Glutamatergic neuron (in vitro differentiated cells): ENCODE data around the gene TNFRSF14. TPM values are rescaled to one million over a fixed set of nuclear protein-coding genes. Genes with fewer than 3 reads are reported as not detected.

Experiments
- DNase-seq: peaks from one replicate; pipeline ENCODE4 v3.0.0; 2022
- H3K27ac Mint-ChIP-seq: one replicate; pipeline ENCODE4 v1.8.0; 2020; ENCODE audit warnings: mild to moderate bottlenecking, mixed read lengths, inconsistent platforms; ENCODE audit not compliant: unreplicated experiment
- H3K27me3 Mint-ChIP-seq: one replicate; pipeline ENCODE4 v1.8.0; 2020; ENCODE audit warnings: mild to moderate bottlenecking, moderate library complexity, mixed read lengths, inconsistent platforms; ENCODE audit not compliant: unreplicated experiment
- H3K36me3 Mint-ChIP-seq: one replicate; pipeline ENCODE4 v1.8.0; 2020; ENCODE audit warnings: mild to moderate bottlenecking, mixed read lengths, inconsistent platforms; ENCODE audit not compliant: unreplicated experiment
- H3K4me1 Mint-ChIP-seq: one replicate; pipeline ENCODE4 v1.8.0; 2020; ENCODE audit warnings: mild to moderate bottlenecking, low read depth, mixed read lengths, inconsistent platforms; ENCODE audit not compliant: unreplicated experiment
- H3K4me3 Mint-ChIP-seq: one replicate; pipeline ENCODE4 v1.8.0; 2020; ENCODE audit warnings: mild to moderate bottlenecking, mixed read lengths, inconsistent platforms; ENCODE audit not compliant: unreplicated experiment
- H3K9me3 Mint-ChIP-seq: one replicate; pipeline ENCODE4 v1.8.0; 2020; ENCODE audit warnings: mild to moderate bottlenecking, moderate library complexity, mixed read lengths, inconsistent platforms; ENCODE audit not compliant: unreplicated experiment
- total RNA-seq: library from RNA; stranded (reverse); fragmentation: NEBNext Ultra II Directional; extraction: Animal tissue kit (Norgen Biotek cat#: 25700); gene quantifications from one replicate; pipeline ENCODE4 v1.2.1, GENCODE V29; 2021; ENCODE audit not compliant: unreplicated experiment
- TF ChIP-seq, protein P1 (sequence below): fragments of 200-600 bp; sonication (generic); IDR thresholded peaks from one replicate; pipeline ENCODE4 v1.5.0; 2021; ENCODE audit not compliant: partially characterized antibody, unreplicated experiment

TNFRSF14 gene
- total RNA-seq, 1 donor from 2014 or later: 1.2 TPM

DNA sequence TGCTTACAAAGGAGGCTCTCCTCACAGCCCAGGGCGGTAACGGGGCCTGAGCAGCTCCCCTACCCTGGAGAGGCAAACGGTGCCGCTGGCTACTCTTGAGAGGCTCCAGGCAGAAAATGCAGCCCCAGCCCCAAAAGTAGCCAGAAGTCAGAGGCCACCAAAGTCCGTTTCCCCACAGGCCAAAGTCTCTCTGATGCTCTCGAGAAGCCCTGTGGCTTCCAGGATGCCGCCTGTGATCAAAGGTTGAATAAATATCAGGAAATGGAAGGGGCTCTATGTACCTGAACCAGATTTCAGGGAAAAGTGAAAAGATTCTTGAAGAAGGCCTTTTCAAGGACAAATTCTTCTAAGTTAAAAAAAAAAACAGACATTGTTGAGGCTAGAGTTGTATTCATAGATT, 33.9 kb upstream of the TNFRSF14 start:
- Mint-ChIP-seq H3K27me3 (peaks cover 6% of the 10 kb centered on the region), H3K4me3 (peak overlapping the region; percentile 17), H3K36me3 (no peaks in the 10 kb centered on the region)

DNA sequence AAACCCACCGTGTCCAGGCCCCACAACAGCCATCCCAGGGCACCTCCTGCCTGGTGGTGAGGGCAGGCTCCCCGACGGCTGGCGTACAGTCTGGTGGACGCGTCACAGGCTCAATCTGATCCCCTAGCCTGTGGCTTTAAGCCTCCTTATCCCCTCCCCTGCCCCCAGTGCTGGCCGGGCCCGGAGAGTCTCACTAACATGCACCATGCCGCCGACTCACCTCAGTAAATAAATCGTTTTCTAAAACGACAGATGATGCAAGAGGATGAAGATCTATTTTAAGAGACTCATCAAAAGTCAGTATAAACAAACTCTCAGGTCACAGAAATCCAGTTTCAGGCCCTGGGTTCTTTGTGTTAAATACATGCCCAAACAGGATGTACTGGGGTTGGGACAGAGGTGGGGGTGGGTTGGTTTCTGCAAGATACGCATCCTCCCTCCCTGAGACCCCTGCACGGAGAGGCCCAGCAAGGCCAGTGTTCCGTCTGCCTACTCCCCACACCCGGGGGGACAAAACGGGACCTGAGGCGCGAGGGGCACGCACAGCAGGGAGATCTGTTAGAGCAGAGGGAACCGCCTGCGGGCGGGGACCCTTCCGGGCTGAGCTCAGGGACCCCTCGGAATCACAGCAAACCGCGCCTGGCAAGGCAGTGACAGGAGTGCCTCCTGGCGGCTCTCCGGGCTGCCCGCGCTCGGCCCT, 32.8 kb upstream of the TNFRSF14 start:
- Mint-ChIP-seq H3K27me3 (peaks cover 6% of the 10 kb centered on the region), H3K36me3 (no peaks in the 10 kb centered on the region), H3K27ac (no peak overlapping the region), H3K9me3 (peaks cover 7% of the 10 kb centered on the region), H3K4me1 (peaks cover 24% of the 10 kb centered on the region), H3K4me3 (no peak overlapping the region)
- DNase-seq: no peak
- TF ChIP-seq, protein P1, sequence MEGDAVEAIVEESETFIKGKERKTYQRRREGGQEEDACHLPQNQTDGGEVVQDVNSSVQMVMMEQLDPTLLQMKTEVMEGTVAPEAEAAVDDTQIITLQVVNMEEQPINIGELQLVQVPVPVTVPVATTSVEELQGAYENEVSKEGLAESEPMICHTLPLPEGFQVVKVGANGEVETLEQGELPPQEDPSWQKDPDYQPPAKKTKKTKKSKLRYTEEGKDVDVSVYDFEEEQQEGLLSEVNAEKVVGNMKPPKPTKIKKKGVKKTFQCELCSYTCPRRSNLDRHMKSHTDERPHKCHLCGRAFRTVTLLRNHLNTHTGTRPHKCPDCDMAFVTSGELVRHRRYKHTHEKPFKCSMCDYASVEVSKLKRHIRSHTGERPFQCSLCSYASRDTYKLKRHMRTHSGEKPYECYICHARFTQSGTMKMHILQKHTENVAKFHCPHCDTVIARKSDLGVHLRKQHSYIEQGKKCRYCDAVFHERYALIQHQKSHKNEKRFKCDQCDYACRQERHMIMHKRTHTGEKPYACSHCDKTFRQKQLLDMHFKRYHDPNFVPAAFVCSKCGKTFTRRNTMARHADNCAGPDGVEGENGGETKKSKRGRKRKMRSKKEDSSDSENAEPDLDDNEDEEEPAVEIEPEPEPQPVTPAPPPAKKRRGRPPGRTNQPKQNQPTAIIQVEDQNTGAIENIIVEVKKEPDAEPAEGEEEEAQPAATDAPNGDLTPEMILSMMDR: no peak

More for the DNA sequence above, 33.9 kb upstream of the TNFRSF14 start:
- H3K27ac Mint-ChIP-seq: no peak overlapping the region
- H3K4me1 Mint-ChIP-seq: peaks cover 24% of the 10 kb centered on the region
- TF ChIP-seq, protein P1: no peak
- no peak for DNase-seq
- peaks cover 7% of the 10 kb centered on the region for H3K9me3 Mint-ChIP-seq

DNA sequence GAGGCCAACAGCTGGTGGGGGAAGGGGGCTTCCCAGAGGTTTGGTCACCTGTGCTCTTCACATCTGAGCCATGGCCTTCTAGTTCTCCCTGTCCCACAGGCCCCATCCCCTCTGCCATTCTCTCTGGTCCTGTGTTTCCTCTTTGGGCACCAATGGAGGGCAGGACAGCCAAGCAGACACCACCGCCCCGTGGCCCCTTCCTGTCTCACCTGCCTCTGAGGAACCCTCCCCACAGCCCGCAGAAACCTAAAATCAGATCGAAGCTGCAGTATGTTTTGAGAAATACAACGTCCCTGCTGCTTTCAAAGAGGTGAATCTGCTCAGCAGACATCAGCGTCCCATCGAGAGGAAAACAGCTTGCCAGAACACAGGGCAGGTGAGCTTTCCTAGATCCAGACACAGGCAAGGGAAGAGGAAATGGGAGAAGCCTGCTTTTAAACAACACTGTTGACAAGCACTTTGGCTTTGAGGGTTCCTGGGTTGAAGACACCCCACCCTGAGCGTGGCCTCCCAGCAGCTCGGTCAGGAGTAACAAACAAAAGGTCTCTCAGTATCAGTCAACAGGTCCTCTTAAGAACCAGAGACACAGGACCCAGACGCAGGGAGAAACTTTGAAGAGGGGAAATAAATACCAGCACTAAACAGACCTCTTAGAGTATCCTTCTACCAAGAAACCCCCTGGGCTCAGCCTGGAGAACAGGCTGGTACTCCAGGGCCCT, 32.1 kb upstream of the TNFRSF14 start:
- Mint-ChIP-seq H3K27ac (peak overlapping the region; percentile 18), H3K9me3 (peaks cover 7% of the 10 kb centered on the region), H3K4me1 (peaks cover 24% of the 10 kb centered on the region), H3K36me3 (no peaks in the 10 kb centered on the region), H3K4me3 (peak overlapping the region; percentile 86), H3K27me3 (peaks cover 7% of the 10 kb centered on the region)
- TF ChIP-seq, protein P1: no peak
- no peak for DNase-seq

DNA sequence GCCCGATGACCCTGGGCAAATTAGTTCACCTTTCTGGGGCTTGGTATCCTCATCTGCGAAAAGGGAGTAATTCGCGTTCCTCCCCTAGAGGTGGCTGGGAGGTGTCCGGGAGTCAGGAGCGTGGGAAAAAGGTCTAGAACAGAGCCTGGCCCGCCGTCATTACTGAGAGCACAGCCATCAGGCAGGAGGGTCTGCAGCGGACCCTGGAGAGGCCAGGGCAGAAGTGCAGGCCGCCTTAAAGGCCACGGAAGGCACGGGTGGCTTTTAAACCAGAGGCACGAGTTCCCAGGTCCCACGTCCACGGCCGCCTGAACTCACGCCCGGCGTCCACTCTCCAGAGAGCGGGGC, 30.6 kb upstream of the TNFRSF14 start:
- H3K4me3 Mint-ChIP-seq: peak overlapping the region; percentile 86
- H3K9me3 Mint-ChIP-seq: peaks cover 7% of the 10 kb centered on the region
- DNase-seq: no peak

More for the DNA sequence above, 30.6 kb upstream of the TNFRSF14 start:
- peaks cover 7% of the 10 kb centered on the region for H3K27me3 Mint-ChIP-seq
- H3K4me1 Mint-ChIP-seq: peaks cover 24% of the 10 kb centered on the region
- H3K27ac Mint-ChIP-seq: peak overlapping the region; percentile 28
- H3K36me3 Mint-ChIP-seq: no peaks in the 10 kb centered on the region
- TF ChIP-seq, protein P1: no peak
